Breast epithelium (tissue), 4 donors: ENCODE data around the gene MALRD1. TPM values are rescaled to one million over a fixed set of nuclear protein-coding genes. Genes with fewer than 3 reads are reported as not detected.

Source experiments
- DNase-seq, 2 donors: peaks; one replicate each; pipeline ENCODE4 v3.0.0-alpha.2; 2019; ENCODE audit warnings: low spot score in 2 of 2
- H3K27ac ChIP-seq, 2 donors: fragments of 200-600 bp; sonication (generic) in 1 of 2; one replicate each; pipeline ENCODE4 v1.5.1; 2016 to 2019; ENCODE audit warnings: mild to moderate bottlenecking in 1 of 2
- H3K27me3 ChIP-seq, 2 donors: fragments of 200-600 bp; sonication (generic) in 1 of 2; one replicate each; pipeline versions ENCODE4 v1.5.1 to v1.6.0; 2017 to 2019; ENCODE audit warnings: control low read depth in 1 of 2, mild to moderate bottlenecking in 1 of 2
- H3K36me3 ChIP-seq: fragments of 200-600 bp; one replicate; pipeline ENCODE4 v1.5.1; 2019
- H3K4me1 ChIP-seq, 2 donors: fragments of 200-600 bp; sonication (generic); one replicate each; pipeline ENCODE4 v1.5.1; 2016 to 2019; ENCODE audit warnings: control low read depth in 1 of 2
- H3K4me3 ChIP-seq, 3 donors: fragments of 200-600 bp; sonication (generic); 1 replicate in 2 of 3; 2 replicates in 1 of 3; pipeline ENCODE4 v1.5.1; 2016 to 2019; ENCODE audit warnings: mild to moderate bottlenecking in 3 of 3, moderate library complexity in 2 of 3
- H3K9me3 ChIP-seq, 2 donors: fragments of 200-600 bp; sonication (generic) in 1 of 2; one replicate each; pipeline ENCODE4 v1.5.1; 2016 to 2019; ENCODE audit warnings: control low read depth in 1 of 2
- CTCF ChIP-seq, 3 donors: fragments of 450-650 bp; IDR thresholded peaks; one replicate each; pipeline ENCODE4 v1.5.1; 2016 to 2017; ENCODE audit warnings: antibody characterized with exemption in 3 of 3, mild to moderate bottlenecking in 3 of 3, moderate library complexity in 3 of 3
- POLR2A ChIP-seq: fragments of 450-650 bp; IDR thresholded peaks from one replicate; pipeline ENCODE4 v1.6.1; 2016; ENCODE audit warnings: antibody characterized with exemption, mild to moderate bottlenecking, moderate library complexity
- POLR2AphosphoS5 ChIP-seq, 3 donors: sonication (generic); formaldehyde crosslinking; IDR thresholded peaks; one replicate each; pipeline ENCODE4 v1.6.1; 2017; ENCODE audit warnings: antibody characterized with exemption in 3 of 3
- intact Hi-C: fragments of 100-400 bp; cut with DNase I; formaldehyde crosslinking; loops from one replicate; pipeline ENCODE4 v1.15.1; 2023; ENCODE audit warnings: low total_unique reads
- total RNA-seq, 3 donors: library from RNA; depleted of rRNA; stranded (reverse); fragments of >200 nt; gene quantifications; one replicate each; pipeline ENCODE4 v1.1.0, GENCODE V29; 2016

The MALRD1 gene
- total RNA-seq, 3 donors from 2014 or later = 0.96 to 8.6 (median 2.6) TPM

GRCh38 chr10:19518632-19519031, 470.0 kb downstream of the MALRD1 start:
- Histone ChIP-seq H3K4me1 (no peaks in the 10 kb centered on the region), H3K27me3 (no peaks in the 10 kb centered on the region), H3K36me3 (no peaks in the 10 kb centered on the region), H3K9me3 (peaks cover 0 to 17% of the 10 kb centered on the region in 2 donors), H3K4me3 (no peak overlapping the region), H3K27ac (no peak overlapping the region)
- no peak for DNase-seq
- intact Hi-C loops = no loop called here
- TF ChIP-seq CTCF (IDR thresholded peaks at IDR 0.05) (no peak), POLR2AphosphoS5 (IDR thresholded peaks at IDR 0.05) (no peak), POLR2A (no peak)

DNA sequence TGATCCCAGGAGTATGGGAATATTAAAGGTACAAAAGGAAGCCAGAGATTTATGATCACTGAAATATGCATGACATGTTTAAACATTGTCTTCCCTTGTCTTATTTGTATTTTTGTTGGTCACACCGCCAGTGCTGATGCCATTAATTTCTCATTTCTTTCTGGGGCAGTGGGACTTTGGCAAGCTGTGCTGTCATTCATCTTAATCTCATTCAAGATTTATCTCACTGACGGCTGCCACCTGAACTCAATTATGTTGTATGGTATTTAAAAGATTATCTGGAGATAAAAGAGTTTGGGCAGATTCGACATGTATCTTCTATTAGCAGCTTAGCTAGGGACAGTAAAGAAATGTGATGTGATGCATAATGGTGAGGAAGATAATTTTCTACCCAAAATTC, 482.7 kb downstream of the MALRD1 start:
- Histone ChIP-seq H3K4me3 (no peak overlapping the region), H3K27ac (no peak overlapping the region), H3K36me3 (no peaks in the 10 kb centered on the region), H3K27me3 (no peaks in the 10 kb centered on the region), H3K9me3 (no peaks in the 10 kb centered on the region), H3K4me1 (no peaks in the 10 kb centered on the region)
- DNase-seq = no peak
- no peak for TF ChIP-seq CTCF (IDR thresholded peaks at IDR 0.05)
- TF ChIP-seq POLR2A = no peak
- no peak for TF ChIP-seq POLR2AphosphoS5 (IDR thresholded peaks at IDR 0.05)
- intact Hi-C loops = no loop called here

DNA sequence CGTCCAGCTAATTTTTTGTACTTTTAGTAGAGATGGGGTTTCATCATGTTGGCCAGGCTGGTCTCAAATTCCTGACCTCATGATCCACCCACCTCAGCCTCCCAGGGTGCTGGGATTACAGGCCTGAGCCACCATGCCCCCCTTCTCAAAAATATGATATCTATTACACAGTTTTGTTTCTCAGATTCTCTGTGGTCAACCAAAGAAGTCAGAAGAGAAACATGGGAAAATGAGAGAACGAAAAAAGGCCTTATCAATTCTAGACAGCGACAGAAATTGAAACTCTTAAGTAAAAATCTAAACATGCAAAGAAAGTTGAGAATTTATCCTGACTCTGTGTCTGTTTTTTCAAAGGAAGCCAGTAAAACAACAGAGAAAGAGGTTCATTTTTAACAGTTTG, 483.8 kb downstream of the MALRD1 start:
- Histone ChIP-seq H3K4me1 (no peaks in the 10 kb centered on the region), H3K9me3 (no peaks in the 10 kb centered on the region), H3K36me3 (no peaks in the 10 kb centered on the region), H3K27ac (no peak overlapping the region), H3K4me3 (no peak overlapping the region), H3K27me3 (no peaks in the 10 kb centered on the region)
- DNase-seq = no peak
- TF ChIP-seq CTCF (IDR thresholded peaks at IDR 0.05) = no peak
- TF ChIP-seq POLR2A = no peak
- no peak for TF ChIP-seq POLR2AphosphoS5 (IDR thresholded peaks at IDR 0.05)
- intact Hi-C loops = no loop called here

- no peak for TF ChIP-seq CTCF (IDR thresholded peaks at IDR 0.05)
- no peak for TF ChIP-seq POLR2A
- TF ChIP-seq POLR2AphosphoS5 (IDR thresholded peaks at IDR 0.05) = no peak
Observed at GRCh38 chr10:19541299-19541698, 492.7 kb downstream of the MALRD1 start.

GRCh38 chr10:19546224-19546623, 497.6 kb downstream of the MALRD1 start:
- intact Hi-C loops = no loop called here
- Histone ChIP-seq H3K36me3 (no peaks in the 10 kb centered on the region), H3K27me3 (no peaks in the 10 kb centered on the region), H3K27ac (no peak overlapping the region), H3K4me3 (no peak overlapping the region), H3K9me3 (peaks cover 0 to 7% of the 10 kb centered on the region in 2 donors), H3K4me1 (no peaks in the 10 kb centered on the region)
- no peak for DNase-seq
- TF ChIP-seq POLR2AphosphoS5 (IDR thresholded peaks at IDR 0.05) = no peak
- no peak for TF ChIP-seq POLR2A
- no peak for TF ChIP-seq CTCF (IDR thresholded peaks at IDR 0.05)

More at GRCh38 chr10:19541299-19541698, 492.7 kb downstream of the MALRD1 start:
- H3K27ac ChIP-seq = no peak overlapping the region
- intact Hi-C loops = no loop called here
- H3K9me3 ChIP-seq = peaks cover 0 to 7% of the 10 kb centered on the region in 2 donors
- H3K4me1 ChIP-seq = no peaks in the 10 kb centered on the region
- no peaks in the 10 kb centered on the region for H3K27me3 ChIP-seq
- H3K36me3 ChIP-seq = no peaks in the 10 kb centered on the region
- no peak overlapping the region for H3K4me3 ChIP-seq
- DNase-seq = no peak
